ENCODE measurements around the gene KCNJ13.

KCNJ13 gene

DNA sequence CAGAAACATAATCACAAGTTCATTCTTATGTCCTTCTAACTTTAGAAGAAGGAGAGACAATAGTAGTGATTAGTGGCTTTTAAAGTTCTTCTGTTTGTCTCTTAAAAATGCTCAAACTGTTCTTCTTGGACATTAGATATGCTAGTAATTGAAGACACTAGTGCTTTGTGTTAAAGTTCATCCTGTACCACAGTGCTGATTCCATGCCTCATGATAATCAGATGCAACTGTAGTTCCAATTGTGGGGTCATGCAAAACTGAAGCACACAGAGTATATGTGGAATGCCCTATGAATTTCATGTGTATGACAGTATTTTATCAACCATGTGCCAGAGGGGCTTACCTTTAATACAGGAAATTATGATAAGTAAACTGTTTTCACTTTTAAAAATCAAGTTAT is 11.4 kb upstream of the KCNJ13 start:
- TF ChIP-seq, protein P1, sequence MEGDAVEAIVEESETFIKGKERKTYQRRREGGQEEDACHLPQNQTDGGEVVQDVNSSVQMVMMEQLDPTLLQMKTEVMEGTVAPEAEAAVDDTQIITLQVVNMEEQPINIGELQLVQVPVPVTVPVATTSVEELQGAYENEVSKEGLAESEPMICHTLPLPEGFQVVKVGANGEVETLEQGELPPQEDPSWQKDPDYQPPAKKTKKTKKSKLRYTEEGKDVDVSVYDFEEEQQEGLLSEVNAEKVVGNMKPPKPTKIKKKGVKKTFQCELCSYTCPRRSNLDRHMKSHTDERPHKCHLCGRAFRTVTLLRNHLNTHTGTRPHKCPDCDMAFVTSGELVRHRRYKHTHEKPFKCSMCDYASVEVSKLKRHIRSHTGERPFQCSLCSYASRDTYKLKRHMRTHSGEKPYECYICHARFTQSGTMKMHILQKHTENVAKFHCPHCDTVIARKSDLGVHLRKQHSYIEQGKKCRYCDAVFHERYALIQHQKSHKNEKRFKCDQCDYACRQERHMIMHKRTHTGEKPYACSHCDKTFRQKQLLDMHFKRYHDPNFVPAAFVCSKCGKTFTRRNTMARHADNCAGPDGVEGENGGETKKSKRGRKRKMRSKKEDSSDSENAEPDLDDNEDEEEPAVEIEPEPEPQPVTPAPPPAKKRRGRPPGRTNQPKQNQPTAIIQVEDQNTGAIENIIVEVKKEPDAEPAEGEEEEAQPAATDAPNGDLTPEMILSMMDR (IDR thresholded peaks at IDR 0.05; ENCODE audit: borderline replicate concordance, insufficient read depth, low read depth, low read length) = no peak
- H3K4me3 ChIP-seq (ENCODE audit: low read depth, low read length) = no peak overlapping the region

DNA sequence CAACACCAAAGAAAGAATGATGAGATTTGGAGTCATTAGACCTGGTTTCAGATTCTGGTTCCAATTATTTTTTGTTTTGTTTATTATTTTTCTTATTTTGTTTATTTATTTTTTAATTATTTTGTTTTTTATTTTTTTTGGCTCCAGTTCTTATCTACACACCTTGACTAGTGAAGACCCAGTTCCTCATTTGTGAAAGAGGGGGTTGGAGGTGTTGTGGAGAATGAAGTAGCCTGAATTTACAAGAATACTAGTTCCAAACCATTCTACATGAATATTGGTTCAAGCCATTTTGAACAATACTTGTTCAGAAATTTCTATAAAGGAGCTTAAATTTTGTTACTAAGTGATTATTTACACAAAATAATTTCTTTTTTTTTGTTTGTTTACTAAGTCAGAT is 6.9 kb upstream of the KCNJ13 start:
- no peak overlapping the region for H3K4me3 ChIP-seq (ENCODE audit: low read depth, low read length)
- TF ChIP-seq, protein P1 (IDR thresholded peaks at IDR 0.05; ENCODE audit: borderline replicate concordance, insufficient read depth, low read depth, low read length) = no peak

DNA sequence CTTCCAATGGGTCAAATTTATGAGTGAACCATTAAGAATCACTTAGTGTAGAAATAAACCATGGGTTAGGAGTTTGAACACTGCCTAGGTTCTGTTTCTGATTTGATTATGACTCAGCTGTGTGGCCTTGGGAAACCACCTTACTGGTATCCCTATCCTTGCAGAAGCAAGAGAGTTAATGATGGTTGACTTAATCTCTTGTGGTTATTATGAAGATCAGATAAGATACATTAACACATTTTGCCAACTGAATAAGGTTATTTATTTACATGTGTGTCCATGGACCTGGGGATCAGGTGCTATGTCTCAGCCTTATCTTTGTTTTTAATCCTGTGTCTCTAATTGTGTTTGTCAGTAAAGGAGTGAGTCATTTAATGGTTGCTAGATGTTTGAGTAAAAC is 5.4 kb upstream of the KCNJ13 start:
- TF ChIP-seq, protein P1 (IDR thresholded peaks at IDR 0.05; ENCODE audit: borderline replicate concordance, insufficient read depth, low read depth, low read length) = no peak
- no peak overlapping the region for H3K4me3 ChIP-seq (ENCODE audit: low read depth, low read length)

DNA sequence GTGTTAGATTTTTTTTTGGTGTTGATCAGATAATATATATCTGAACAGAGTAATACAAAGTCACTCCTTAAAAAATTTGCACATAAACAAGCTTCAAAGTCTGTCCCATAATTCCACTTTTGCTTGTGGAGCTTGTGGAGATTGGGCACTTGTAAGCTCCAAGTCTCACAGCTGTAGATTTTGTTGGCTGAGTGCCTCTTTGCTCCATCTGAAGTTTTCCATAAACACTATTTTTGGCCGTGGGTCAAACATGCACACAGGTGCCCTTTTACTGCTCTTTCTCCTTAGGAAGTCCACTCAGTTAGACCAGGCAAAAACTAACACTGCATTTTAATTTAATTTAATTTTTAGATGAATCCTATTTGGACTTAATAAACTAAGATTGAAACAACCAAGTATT is 3.6 kb upstream of the KCNJ13 start:
- H3K4me3 ChIP-seq (ENCODE audit: low read depth, low read length) = no peak overlapping the region
- TF ChIP-seq, protein P1 (IDR thresholded peaks at IDR 0.05; ENCODE audit: borderline replicate concordance, insufficient read depth, low read depth, low read length) = no peak

DNA sequence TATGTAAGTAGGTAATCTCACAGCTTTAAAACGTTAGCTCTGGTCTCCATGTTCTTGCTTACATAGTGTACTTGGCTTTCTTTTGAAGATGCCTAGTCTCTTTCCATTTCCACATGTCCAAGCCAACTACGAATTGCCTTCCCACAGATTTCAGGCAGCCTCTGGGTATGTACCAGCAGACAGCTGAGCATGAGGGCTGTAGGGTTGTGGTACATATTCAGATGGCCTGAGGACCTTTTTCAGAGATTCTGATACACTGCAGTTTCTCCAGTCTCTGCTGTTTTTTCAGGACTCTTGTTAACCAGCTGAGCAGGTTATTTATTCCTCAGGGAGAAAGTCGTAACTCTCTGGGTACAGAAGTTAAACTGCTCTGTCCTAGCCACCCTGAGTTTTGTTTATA is 3.1 kb upstream of the KCNJ13 start:
- TF ChIP-seq, protein P1 (IDR thresholded peaks at IDR 0.05; ENCODE audit: borderline replicate concordance, insufficient read depth, low read depth, low read length) = no peak
- no peak overlapping the region for H3K4me3 ChIP-seq (ENCODE audit: low read depth, low read length)

DNA sequence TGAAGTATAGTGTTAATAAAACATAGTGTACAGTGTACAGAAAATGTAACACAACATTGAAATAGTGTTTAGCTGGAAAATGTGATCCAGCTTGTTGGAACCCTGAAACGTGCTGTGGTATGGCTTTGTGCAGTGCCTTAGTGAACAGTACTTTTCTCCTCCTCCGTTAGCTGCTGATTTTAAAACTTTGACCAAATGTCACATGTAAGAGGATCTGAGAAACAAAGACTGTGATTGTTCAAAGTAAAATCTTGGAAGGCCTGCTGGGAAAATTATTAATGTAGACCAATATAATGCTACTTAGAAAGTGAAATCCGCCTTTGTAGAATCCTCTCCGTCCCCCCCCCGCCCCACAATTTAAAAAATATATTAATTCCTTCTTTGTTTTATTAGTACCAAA is 911 bp upstream of the KCNJ13 start:
- TF ChIP-seq, protein P1 (IDR thresholded peaks at IDR 0.05; ENCODE audit: borderline replicate concordance, insufficient read depth, low read depth, low read length) = no peak
- H3K4me3 ChIP-seq (ENCODE audit: low read depth, low read length) = no peak overlapping the region

DNA sequence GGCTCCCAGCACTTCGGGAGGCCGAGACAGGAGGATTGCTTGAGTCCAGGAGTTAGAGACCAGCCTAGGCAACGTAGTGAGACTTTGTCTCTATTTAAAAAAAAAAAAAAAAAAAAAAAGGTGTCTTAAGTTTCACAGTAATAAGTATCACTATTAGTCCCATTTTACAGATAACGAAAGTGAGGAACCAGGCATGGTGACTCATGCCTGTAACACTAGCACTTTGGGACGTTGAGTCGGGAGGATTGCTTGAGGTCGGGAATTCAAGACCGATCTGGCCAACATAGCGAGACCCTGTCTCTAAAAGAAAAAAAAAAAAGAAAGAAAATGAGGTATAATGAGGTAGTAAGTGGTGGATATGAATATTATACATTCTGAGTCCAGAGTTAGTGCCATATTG is 2.5 kb downstream of the KCNJ13 start:
- no peak overlapping the region for H3K4me3 ChIP-seq (ENCODE audit: low read depth, low read length)
- TF ChIP-seq, protein P1 (IDR thresholded peaks at IDR 0.05; ENCODE audit: borderline replicate concordance, insufficient read depth, low read depth, low read length) = no peak

Measured in GM12875 (cell line).